Right renal cortex interstitium (tissue), 3 donors: ENCODE results near the gene BICDL2. TPM values are rescaled to one million over a fixed set of nuclear protein-coding genes. Genes with fewer than 3 reads are reported as not detected.

Experiments
- DNase-seq, 3 donors: peaks; one replicate each; pipeline ENCODE4 v3.0.0-alpha.2; 2013; ENCODE audit warnings: low read depth in 3 of 3, low spot score in 2 of 3
- polyA plus RNA-seq, 3 donors: library from polyadenylated mRNA; unstranded; fragments of 120-200 nt; gene quantifications; one replicate each; pipeline ENCODE4 v1.2.1, GENCODE V29; 2013; ENCODE audit not compliant: insufficient read length in 3 of 3

Gene BICDL2
- polyA plus RNA-seq, 3 donors = 1.1 to 2.2 (median 1.5) TPM

DNA sequence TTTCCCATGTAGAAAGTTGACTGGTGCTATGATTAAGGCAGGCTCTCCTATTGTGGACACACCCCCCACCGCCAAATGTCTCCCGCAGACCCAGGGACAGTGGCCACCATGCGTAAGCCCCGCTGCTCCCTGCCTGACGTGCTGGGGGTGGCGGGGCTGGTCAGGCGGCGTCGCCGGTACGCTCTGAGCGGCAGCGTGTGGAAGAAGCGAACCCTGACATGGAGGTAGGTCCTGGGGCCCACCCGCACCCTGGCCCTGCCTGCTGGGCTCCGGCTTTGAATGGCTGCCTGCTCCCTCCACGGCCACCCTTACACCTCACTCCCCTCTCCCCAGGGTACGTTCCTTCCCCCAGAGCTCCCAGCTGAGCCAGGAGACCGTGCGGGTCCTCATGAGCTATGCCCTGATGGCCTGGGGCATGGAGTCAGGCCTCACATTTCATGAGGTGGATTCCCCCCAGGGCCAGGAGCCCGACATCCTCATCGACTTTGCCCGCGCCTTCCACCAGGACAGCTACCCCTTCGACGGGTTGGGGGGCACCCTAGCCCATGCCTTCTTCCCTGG, 13.3 kb upstream of the BICDL2 start:
- no peak for DNase-seq

DNA sequence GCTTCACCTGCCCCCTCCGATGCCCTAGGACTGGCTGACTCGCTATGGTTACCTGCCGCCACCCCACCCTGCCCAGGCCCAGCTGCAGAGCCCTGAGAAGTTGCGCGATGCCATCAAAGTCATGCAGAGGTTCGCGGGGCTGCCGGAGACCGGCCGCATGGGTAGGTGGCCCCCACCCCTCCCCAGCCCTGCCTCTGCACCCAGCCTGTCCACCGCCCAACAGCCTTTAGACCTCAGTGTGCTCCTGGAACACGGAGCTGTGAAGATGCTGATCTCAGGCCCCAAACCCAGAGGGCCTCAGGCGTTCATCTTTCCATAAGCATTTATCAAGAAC, 10.6 kb upstream of the BICDL2 start:
- no peak for DNase-seq

DNA sequence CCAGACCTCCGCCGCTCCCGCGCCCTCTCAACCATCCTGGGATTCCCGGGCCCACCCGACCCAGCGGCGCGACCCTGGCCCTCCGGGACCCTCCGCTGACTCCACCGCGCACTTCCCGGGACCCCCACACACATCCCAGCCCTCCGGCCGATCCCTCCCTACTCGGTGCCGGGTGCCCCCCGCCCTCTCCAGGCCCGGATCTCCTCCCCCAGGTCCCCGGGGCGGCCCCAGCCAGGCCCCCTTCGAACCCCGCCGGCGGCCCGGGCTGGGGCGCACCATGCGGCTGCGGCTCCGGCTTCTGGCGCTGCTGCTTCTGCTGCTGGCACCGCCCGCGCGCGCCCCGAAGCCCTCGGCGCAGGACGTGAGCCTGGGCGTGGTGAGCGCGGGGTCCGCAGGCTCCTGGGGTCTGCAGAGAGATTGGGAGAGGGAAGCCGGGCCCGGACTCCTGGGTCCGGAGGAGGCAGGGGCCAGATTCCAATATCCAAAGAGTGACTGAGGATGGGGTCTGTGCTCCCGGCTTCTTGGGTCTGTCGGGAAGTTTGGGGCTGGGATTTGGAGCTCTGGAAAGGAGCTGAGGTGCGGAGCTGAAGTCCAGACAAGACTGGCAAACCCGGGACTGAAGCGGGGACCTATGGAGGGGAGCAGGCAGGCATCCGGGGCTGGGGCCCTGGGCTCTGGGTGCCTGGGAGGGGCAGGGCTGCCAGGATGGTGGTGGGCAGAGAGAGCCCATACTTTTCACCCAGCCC, 10.1 kb upstream of the BICDL2 start:
- DNase-seq = no peak

DNA sequence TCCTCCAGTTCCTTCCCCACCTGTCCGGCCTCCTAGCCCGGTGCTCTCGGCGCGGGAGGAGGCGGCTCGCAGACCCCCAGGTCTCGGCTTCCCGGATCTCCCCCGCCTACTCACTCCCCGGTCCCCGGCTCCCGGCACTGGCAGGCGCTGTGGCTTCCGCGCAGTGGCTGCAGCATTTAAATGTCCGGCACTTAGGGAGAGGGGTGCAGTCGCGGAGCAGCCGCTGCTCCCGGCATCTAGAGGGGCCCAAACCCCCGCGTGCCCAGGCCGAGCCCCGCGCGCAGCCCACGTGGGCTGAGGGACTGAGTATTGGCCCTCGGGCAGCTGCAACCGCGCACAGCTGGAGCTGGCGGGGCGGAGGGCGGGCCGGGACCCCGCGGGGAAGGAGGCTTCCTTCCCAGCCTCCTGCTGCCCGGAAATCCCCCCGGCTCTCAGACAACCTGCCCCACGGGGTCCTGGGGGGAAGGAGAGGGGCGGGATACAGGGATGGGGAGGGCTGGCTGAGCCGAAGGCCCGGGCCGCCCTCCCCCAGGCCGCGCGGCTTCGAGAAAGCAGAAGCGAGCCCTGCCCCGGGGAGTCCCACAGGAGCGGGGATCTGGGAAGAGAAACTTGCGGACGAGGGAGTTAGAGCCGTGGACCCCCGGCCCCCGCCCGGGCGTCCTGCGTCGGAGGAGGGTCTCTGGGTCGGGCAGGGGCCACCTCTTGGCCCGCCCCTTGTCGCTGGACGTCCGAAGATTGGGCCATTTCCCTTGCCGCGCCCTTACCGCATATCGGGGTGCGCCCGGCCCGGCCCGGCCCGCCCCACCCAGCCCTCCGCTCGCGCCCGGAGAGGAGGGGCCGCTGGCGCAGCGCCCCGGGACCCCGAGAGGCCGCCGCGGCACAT, 9.3 kb upstream of the BICDL2 start, which contains the start of gene MMP25:
TSS of gene MMP25 (plus strand) at position 804 of the 883 bp plus-strand sequence. CDS start 357 bp downstream, outside the sequence.
- DNase-seq = no peak

DNA sequence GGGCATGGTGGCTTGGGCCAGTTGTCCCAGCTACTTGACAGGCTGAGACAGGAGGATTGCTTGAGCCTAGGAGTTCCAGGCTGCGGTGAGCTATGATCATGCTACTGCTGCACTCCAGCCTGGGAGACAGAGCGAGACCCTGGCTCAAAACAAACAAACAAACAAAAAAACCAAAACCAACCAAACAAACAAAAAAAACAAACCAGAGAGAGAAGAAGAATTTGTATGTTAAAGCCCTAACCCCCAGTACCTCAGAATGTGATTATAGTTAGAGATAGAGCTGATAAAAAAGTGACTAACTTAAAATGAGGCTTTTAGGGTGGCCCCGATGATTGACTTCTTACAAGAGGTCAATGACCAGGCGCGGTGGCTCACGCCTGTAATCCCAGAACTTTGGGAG, 8.0 kb upstream of the BICDL2 start:
- DNase-seq = no peak

DNA sequence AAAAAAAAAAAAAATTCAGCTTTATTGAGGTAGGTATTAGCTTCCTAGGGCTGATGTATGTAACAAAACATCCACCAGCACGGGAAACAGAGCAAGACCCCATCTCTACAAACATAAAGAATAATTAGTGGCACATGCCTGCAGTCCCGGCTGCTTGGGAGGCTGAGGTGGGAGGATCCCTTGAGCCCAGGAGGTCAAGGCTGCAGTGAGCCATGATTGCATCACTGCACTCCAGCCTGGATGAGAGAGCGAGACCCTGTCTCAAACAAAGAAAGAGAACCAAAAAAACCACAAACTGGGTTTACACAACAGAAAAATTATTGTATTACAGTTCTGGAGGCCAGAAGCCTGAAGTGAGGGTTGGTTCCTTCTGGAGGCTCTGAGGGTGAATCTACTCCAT, 5.6 kb upstream of the BICDL2 start:
- no peak for DNase-seq

DNA sequence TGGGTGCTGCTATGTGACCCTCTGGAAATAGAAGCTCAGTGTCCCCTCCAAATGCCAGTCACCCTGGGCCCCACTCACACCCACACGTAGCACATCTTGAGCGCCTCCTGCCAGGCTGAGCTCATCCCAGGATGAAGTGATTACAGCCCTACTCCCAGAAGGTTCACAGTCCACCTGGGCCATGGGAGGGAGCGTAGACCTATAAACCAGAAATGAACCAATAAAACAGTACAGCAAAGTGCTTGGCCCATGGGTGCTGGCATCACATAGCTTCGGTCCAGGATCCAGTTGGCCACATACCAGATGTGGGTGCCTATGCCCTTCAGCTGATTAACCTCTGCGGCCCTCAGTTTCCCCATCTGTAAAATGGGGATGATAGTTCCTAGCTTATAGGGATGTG, 2.2 kb upstream of the BICDL2 start:
- no peak for DNase-seq

DNA sequence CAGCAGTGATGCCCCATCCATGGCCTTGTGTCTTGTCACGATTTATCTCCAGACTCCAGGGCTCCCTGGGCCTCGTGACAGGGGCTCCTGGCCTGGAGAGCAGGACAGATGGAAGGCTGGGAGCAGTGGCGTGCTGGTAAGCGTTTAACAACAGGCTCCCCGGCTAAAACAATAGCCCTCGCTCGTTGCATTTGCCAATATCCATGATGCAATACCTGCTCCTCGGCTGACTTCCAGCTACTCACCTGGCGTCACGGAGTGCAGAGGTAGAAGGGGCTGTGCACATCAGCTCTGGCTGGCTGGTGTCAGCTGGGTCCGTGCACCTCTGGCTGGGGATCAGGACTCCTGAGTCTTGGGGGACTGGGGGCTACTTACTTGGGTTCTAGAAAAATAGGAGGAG, 1.5 kb upstream of the BICDL2 start:
- no peak for DNase-seq

DNA sequence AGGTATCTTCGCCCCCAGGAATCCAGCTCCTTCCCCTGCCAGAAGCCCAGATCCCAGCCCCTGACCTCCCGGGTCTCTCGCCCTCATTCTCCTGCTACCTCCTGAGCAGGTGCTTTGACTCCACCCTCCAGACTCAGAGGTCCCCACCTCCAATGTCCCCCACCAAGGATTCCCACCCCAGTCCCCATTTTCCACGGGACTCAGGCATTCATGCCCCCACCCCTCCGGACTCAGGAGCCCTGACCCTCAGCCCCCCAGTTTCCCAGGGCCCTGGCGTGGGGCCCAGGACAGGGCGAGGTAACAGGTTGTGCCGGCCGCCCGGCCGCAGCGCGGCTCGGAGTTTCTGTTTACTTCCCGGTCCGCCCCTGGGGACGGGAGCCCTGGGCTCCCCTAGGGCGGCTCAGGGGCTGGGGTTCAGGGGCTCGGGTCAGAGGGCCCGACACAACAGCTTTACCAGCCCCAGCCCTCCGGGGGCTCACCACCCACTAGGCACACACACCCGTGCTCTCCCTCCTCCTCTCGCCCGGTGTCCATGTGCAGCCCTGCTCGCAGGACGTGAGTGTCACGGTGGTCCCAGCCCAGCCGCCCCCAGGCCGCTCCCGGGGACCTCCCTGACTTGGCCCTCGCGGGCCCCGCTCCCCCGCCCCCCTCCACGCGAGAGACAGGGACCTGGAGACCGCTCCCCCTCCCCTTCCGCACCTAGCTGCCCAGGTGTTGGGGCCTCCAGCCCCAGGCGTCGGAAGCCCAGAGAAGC, 595 bp downstream of the BICDL2 start:
- DNase-seq = no peak

DNA sequence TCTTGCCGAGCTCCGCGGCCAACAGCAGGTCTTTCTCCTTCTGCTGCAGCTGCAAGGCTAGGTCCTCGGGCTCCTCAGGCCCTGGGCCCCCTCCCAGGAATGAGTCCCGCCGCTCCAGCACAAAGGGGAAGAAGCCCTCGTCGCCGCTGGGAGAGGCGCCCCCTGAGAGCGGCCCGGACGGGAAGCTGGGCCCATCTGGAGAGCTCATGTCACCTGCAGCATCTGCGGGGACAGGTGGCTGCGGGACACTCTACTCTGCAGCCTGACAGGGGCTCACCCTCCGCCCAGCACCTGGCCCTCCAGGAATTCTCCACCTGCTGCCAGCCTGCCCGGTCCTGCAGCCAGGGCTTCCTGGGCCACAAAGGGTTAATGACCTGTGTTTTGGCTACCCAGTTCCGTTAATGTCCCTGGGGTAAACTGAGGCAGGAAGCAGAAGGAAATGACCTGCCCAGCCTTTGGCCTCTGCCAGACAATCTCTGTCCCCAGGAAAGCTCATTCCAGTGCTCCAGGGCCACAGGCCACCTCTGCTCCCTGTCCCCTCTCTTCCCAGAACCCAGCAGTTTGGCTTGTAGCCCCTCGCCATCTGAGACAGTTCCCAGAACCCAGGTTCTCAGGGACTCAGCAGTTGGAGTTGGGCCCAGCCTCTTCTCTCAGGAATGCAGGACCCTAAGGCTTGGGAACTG, 1.3 kb downstream of the BICDL2 start:
- DNase-seq = no peak

DNA sequence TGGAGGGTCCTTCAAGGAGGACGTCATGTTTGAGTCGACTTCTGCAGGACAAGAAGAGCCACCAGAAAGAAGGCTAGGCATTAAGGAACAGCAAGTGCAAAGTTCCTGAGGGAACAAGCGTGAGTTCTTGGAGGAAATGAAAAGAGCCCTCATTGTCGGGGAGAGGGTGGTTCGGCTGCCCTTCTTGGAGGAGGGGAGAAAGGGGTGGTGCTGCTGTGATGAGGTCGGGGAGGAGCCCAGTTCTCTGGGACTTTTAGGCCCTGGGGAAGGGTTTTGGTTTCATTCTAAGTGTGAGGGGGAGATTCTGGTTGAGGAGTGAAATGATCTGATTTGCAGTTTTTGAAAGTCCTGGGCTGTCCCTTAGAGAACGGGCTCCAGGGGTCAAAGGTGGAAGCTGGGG, 4.1 kb downstream of the BICDL2 start:
- no peak for DNase-seq

DNA sequence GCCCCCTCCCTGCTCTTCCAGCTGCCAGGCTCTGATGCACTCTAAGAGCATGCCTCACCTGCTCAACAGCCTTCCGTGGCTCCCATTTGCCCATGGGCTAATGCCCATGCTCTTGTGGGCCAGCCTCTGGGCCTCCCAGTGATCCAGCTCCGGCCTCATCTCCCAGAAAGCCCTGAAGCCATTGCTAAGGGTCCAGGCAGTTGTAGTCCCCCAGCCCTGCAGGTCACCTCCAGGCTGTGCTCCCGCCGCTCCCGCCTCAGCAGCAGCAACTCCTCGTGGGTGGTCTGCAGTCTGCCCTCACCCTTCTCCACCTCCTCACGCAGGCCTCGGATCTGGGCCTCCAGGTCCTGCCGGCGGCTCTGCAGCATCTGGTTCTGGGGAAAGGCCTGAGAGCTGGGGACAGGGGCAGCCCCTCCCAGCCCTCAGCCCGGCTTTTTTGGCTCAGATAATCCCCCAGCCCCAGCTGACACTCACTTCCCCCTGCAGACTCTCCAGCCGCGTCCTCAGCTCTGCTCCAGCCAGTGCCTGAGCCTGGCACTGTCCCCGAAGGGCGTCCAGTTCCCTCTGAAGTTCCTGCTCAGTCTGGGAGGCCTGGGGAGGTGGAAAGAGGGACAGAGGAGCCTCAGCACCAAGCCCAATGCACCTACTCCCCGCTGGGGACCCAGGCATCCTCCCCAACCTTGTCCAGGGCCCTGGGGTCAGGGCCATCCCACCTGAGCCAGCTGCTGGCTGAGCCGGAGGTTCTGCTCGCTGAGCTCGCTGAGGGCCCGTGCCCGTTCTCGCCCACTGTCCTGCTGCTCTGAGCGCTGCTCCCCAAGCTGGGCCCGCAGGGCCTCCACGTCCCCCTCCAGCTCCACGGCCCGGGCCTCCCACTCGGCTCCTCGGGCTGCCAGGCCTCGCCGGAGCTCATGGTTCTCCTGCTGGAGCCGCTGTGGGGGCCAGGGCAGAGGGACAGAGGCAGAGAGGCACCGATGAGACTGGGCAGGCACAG, 6.2 kb downstream of the BICDL2 start:
- DNase-seq = no peak

DNA sequence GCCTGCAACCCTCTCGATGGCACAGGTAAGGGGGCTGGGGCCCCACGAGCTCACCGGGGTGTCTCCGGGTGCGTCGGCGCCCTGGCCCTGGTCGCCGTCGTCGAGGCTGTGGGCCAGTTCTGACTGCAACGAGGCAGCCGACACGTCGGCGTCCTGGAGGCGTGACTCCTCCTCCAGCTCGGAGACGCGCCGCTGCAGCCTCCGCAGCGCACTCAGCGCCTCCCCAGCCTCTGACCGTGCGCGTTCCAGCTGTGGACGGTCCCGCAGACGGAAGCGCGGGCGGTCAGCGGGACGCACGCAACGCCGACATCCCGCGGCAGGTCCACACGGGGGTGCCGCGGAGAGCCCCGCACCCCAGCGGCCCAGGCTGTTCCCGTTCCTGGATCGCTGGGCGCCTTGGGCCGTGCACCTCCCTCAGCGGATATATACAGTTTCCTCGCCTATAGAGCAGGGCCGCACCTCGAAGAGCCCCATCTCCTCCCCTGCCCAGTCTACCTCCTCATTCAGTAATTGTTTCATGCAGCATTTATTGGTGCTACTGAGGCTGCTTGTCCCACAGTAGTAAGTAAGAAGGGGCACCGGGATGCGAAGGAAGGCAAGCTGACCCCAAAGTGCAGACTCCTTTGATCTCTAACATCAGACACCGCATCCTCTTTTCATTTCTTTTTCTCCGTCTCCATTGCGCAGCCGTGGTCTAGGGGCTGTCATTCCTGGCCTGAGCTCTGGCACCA, 7.1 kb downstream of the BICDL2 start:
- no peak for DNase-seq

DNA sequence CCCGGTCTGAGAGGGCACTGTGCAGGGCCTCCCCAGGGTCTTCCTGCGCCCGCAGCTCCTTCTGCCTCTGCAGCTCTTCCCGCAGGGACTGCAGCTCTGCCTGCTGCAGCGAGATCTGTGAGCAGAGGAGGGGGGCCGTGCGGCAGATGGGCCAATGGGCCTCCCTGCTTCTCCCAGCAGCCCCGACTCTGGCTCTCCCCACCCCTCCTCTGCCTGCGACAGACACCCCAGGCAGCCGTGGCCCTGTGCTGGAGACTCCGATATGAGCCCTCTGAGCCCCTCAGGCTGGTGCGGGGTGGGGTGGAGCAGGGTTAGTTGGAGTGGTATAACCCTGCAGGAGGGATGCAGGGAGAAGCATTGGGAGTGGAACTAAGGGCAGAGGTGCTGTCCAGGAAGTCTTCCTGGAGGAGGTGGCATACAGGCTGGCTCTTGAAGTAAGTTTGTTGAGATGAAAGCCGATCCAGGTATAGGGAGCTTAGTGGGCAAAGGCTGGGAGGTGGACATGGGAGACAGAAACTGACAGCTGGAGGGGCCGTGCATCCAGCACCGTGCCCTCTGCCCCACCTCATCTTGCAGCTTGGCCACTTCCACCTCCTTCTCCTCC, 7.9 kb downstream of the BICDL2 start:
- DNase-seq = no peak

DNA sequence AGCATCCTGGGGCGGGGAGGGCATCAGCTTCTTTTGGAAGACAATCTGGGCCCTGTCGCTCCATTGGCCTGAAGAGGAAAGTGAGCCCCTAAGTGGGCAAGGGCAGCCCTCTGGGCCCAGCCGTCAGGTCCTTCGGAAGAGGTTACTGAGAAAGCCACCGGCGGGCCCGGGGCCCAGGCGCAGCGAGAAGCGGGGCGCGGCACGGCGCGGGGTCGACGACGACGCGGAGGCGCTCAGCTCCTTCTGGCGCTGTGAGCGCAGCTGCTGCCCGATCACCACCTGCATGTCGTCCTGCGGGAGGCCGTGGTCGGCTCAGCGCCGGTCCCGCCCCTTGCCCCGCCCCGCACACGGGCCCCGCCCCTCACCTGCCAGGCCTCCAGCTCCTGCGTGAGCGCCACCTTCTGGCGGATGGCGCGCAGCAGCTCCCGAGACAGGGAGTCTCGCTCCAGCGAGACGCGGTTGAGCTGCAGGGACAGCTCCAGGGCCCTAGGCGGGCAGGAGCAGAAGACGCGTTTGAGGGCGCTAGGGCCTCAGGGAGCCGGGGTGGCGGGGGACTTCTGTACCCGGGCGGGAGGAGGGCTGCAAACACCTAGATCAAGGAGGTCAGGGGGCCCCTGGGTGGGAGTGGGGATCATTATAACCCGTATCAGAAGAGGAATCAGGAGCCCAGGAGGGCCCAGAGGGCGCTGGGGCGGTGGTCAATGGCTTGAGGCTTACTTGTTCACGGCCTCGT, 8.6 kb downstream of the BICDL2 start:
- DNase-seq = no peak

DNA sequence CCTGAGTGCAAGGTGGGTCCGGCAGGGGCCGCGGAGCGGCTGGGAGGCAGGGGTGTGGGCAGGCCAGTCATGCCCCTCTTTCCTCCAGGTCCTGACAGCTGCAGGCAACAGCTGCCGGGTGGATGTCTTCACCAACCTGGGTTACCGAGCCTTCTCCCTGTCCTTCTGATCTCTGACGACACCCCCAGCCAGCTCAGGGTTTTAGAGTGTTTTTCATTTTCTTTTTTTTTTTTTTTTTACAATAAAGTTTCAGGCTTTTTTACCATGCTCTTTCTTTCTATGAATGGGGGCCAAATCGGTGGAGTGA, 9.3 kb downstream of the BICDL2 start:
- DNase-seq = no peak

DNA sequence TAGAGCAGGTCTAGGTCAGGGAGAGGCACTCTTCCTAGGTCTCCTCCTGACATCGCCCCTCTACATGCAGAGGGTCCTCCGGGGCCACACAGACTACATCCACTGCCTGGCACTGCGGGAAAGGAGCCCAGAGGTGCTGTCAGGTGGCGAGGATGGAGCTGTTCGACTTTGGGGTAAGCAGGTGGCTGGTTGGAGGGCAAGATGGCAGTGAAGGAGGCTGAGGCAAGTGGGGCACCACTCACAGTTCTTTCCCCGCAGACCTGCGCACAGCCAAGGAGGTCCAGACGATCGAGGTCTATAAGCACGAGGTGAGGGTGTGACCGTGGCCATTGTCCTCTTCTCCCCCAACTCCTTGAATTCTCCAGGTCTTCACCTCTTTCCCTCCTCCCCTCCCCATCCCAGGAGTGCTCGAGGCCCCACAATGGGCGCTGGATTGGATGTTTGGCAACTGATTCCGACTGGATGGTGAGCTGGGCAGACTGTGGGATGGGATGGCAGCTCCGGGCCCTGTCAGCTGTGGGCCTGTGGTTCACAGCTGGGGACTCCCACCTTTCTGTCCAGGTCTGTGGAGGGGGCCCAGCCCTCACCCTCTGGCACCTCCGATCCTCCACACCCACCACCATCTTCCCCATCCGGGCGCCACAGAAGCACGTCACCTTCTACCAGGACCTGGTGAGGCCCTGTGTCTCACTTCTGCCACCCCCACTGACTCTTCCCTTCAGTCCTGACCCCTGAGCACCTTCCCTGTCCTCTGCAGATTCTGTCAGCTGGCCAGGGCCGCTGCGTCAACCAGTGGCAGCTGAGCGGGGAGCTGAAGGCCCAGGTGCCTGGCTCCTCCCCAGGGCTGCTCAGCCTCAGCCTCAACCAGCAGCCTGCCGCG, 9.9 kb downstream of the BICDL2 start:
- no peak for DNase-seq
